Liver (tissue), 9 donors: Measurements from ENCODE around the gene C4orf17. TPM values are rescaled to one million over a fixed set of nuclear protein-coding genes. Genes with fewer than 3 reads are reported as not detected.

Source experiments
- DNase-seq: peaks from one replicate; pipeline ENCODE4 v3.0.0-alpha.2; 2017; ENCODE audit warnings: low spot score
- H3K27ac ChIP-seq, 2 donors: one replicate each; pipeline ENCODE4 v1.7.0; 2013; ENCODE audit warnings: inconsistent platforms in 2 of 2, low read length in 2 of 2, control low read depth in 1 of 2, low read depth in 1 of 2, mild to moderate bottlenecking in 1 of 2
- H3K27me3 ChIP-seq, 4 donors: one replicate each; pipeline versions ENCODE4 v1.6.1 to v1.7.0; 2013; ENCODE audit warnings: low read length in 3 of 4, inconsistent platforms in 1 of 4, mild to moderate bottlenecking in 1 of 4, moderate library complexity in 1 of 4; ENCODE audit not compliant: control insufficient read depth in 4 of 4, insufficient read depth in 4 of 4
- H3K36me3 ChIP-seq, 4 donors: one replicate each; pipeline versions ENCODE4 v1.6.1 to v1.7.0; 2013; ENCODE audit warnings: low read length in 3 of 4, mild to moderate bottlenecking in 3 of 4, low read depth in 1 of 4, moderate library complexity in 1 of 4; ENCODE audit not compliant: control insufficient read depth in 4 of 4, insufficient read depth in 3 of 4
- H3K4me1 ChIP-seq, 4 donors: one replicate each; pipeline versions ENCODE4 v1.6.1 to v1.7.0; 2013; ENCODE audit warnings: low read length in 3 of 4, mild to moderate bottlenecking in 3 of 4, moderate library complexity in 1 of 4; ENCODE audit not compliant: control insufficient read depth in 4 of 4, insufficient read depth in 4 of 4
- H3K4me3 ChIP-seq, 3 donors: one replicate each; pipeline versions ENCODE4 v1.6.1 to v1.7.0; 2013; ENCODE audit warnings: low read length in 3 of 3, control low read depth in 1 of 3, low read depth in 1 of 3, mild to moderate bottlenecking in 1 of 3
- H3K9ac ChIP-seq, 2 donors: one replicate each; pipeline ENCODE4 v1.7.0; 2013; ENCODE audit warnings: low read length in 2 of 2, mild to moderate bottlenecking in 2 of 2, moderate library complexity in 2 of 2, control low read depth in 1 of 2, low read depth in 1 of 2
- H3K9me3 ChIP-seq, 4 donors: one replicate each; pipeline versions ENCODE4 v1.6.1 to v1.7.0; 2013; ENCODE audit warnings: low read length in 3 of 4; ENCODE audit not compliant: control insufficient read depth in 4 of 4
- EGR1 ChIP-seq, 2 donors: IDR thresholded peaks; 2 replicates each; pipeline ENCODE4 v1.6.1; 2016 to 2018; ENCODE audit warnings: antibody characterized with exemption in 2 of 2, low read depth in 2 of 2
- FOXA1 ChIP-seq: IDR thresholded peaks from 2 replicates; pipeline ENCODE4 v1.6.1; 2016; ENCODE audit warnings: antibody characterized with exemption
- HNF4A ChIP-seq, 2 donors: conservative IDR thresholded peaks; 2 replicates each; pipeline ENCODE4 v1.6.1; 2016; ENCODE audit warnings: antibody characterized with exemption in 2 of 2, mild to moderate bottlenecking in 2 of 2
- NR2F2 ChIP-seq: IDR thresholded peaks from 2 replicates; pipeline ENCODE4 v1.6.1; 2016; ENCODE audit warnings: antibody characterized with exemption
- RXRA ChIP-seq, 2 donors: IDR thresholded peaks; 2 replicates each; pipeline ENCODE4 v1.6.1; 2017 to 2018; ENCODE audit warnings: antibody characterized with exemption in 2 of 2, mild to moderate bottlenecking in 1 of 2
- SP1 ChIP-seq: IDR thresholded peaks from 2 replicates; pipeline ENCODE4 v1.6.1; 2018; ENCODE audit warnings: antibody characterized with exemption, mild to moderate bottlenecking
- TAF1 ChIP-seq: conservative IDR thresholded peaks from 2 replicates; pipeline ENCODE4 v1.6.1; 2016; ENCODE audit warnings: antibody characterized with exemption, mild to moderate bottlenecking
- YY1 ChIP-seq: IDR thresholded peaks from 2 replicates; pipeline ENCODE4 v1.6.1; 2016; ENCODE audit warnings: antibody characterized with exemption, mild to moderate bottlenecking
- polyA plus RNA-seq, 2 donors: library from polyadenylated mRNA; stranded (reverse) in 1 of 2; unstranded in 1 of 2; fragments of 200-250 nt in 1 of 2; fragments of >200 nt in 1 of 2; fragmentation: Nextera tagmentation in 1 of 2; extraction: Ambion mirVana in 1 of 2; gene quantifications; one replicate each; pipeline versions ENCODE4 v1.2.1 to v1.2.3, GENCODE V29; 2013 to 2015
- total RNA-seq, 2 donors: library from RNA; depleted of rRNA; stranded (reverse); fragments of >200 nt; gene quantifications; one replicate each; pipeline ENCODE4 v1.2.3, GENCODE V29; 2014
- TF ChIP-seq, protein P1 (sequence below): IDR thresholded peaks from 2 replicates; pipeline ENCODE4 v1.6.1; 2016; ENCODE audit warnings: antibody characterized with exemption, mild to moderate bottlenecking
- TF ChIP-seq, protein P2 (sequence below): fragments of 150-350 bp; IDR thresholded peaks from 2 replicates; pipeline ENCODE4 v1.5.1; 2017; ENCODE audit warnings: improper control_type of control experiment, low read depth, low read length; ENCODE audit not compliant: missing input control
- TF ChIP-seq, protein P3 (sequence below): IDR thresholded peaks from 2 replicates; pipeline ENCODE4 v1.6.1; 2016; ENCODE audit warnings: antibody characterized with exemption
- TF ChIP-seq, protein P4 (sequence below): IDR thresholded peaks from 2 replicates; pipeline ENCODE4 v1.6.1; 2016; ENCODE audit warnings: antibody characterized with exemption
- TF ChIP-seq, protein P5 (sequence below): IDR thresholded peaks from 2 replicates; pipeline ENCODE4 v1.6.1; 2016; ENCODE audit warnings: antibody characterized with exemption
- donor health status: healthy.
- donor health status: healthy.
- donor health status: healthy.
- donor health status: healthy.
- donor health status: healthy.

C4orf17 gene
- total and polyA plus RNA-seq, 4 donors: not detected

DNA sequence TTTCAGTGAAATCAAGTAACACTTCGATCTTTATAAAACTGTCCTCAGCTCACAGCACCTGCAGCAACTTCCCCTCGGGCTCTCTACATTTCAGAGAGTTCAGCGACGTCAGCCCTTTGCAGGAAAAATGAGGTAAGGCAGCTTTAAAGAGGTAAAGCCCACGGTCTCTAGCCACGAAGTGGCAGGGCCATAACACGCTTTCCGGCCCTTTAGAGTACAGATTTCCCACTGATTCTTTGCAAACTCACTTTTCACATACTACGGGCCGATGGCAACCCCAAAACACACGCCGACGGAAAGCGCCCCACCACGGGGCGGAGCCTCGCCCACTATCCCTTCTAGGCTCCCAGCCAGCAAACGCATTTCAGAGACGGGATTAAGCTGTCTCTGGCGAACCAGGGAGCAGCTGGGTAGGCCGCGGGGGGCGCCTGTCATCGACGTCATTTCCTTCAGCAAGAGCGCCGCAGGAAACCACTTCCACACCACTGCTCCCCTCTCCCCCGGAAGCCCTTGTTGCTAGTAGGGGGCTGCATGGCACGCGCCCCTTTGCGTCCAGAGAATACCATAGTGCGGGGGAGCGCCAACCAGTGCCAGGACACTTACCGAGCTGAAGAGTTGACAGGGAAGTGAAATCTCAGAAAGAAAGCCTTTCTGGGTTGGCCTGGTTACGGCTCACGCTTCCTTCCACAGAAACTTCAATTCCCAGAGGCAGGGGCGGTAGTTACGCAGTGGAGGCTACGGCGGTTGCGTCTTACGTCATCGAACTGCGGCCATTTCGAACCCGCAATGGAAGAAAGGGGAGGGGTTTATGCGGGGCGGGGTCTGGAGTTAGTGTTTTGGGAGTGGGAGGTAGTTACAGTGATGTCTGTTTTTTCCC is 52.7 kb downstream of the C4orf17 start, which contains the start of gene TRMT10A (continued):
- TF ChIP-seq EGR1 (IDR thresholded peaks at IDR 0.05; ENCODE audit: low read depth in 2 of 2) (peak; percentile 77 to 86), HNF4A (conservative IDR thresholded peaks at IDR 0.05) (peak; percentile 25 to 44), FOXA1 (peak; percentile 44)

DNA sequence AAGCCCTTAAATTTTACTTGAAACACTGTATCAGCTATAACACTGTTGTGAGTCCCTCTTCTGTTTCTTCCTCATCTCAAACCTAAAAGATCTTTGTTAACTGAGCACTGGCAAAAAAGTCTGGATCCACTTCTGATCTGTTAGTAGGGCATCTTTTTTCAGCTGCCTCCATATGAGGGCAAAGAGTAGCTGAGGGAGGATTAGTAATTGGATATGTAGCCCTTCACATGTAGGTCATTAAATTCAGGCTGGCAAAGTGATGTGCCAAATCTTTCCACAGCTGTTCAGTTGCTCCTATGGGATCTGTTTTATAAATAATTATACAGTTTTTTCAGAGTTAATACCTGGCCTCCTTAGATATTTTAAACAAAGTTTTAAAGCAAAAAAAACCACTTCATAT is 54.1 kb downstream of the C4orf17 start:
- Histone ChIP-seq H3K36me3 (no peaks in the 10 kb centered on the region), H3K27me3 (no peaks in the 10 kb centered on the region), H3K9me3 (no peaks in the 10 kb centered on the region), H3K27ac (no peak overlapping the region), H3K4me3 (no peak overlapping the region), H3K4me1 (peaks cover 0 to 5% (median 2%) of the 10 kb centered on the region in 4 donors), H3K9ac (peak overlapping the region in 1 of 2 donors; percentile 30)
- no peak for TF ChIP-seq YY1
- TF ChIP-seq HNF4A (conservative IDR thresholded peaks at IDR 0.05): no peak
- TF ChIP-seq, protein P1, sequence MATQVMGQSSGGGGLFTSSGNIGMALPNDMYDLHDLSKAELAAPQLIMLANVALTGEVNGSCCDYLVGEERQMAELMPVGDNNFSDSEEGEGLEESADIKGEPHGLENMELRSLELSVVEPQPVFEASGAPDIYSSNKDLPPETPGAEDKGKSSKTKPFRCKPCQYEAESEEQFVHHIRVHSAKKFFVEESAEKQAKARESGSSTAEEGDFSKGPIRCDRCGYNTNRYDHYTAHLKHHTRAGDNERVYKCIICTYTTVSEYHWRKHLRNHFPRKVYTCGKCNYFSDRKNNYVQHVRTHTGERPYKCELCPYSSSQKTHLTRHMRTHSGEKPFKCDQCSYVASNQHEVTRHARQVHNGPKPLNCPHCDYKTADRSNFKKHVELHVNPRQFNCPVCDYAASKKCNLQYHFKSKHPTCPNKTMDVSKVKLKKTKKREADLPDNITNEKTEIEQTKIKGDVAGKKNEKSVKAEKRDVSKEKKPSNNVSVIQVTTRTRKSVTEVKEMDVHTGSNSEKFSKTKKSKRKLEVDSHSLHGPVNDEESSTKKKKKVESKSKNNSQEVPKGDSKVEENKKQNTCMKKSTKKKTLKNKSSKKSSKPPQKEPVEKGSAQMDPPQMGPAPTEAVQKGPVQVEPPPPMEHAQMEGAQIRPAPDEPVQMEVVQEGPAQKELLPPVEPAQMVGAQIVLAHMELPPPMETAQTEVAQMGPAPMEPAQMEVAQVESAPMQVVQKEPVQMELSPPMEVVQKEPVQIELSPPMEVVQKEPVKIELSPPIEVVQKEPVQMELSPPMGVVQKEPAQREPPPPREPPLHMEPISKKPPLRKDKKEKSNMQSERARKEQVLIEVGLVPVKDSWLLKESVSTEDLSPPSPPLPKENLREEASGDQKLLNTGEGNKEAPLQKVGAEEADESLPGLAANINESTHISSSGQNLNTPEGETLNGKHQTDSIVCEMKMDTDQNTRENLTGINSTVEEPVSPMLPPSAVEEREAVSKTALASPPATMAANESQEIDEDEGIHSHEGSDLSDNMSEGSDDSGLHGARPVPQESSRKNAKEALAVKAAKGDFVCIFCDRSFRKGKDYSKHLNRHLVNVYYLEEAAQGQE: no peak
- no peak for TF ChIP-seq EGR1 (IDR thresholded peaks at IDR 0.05; ENCODE audit: low read depth in 2 of 2)
- TF ChIP-seq, protein P2, sequence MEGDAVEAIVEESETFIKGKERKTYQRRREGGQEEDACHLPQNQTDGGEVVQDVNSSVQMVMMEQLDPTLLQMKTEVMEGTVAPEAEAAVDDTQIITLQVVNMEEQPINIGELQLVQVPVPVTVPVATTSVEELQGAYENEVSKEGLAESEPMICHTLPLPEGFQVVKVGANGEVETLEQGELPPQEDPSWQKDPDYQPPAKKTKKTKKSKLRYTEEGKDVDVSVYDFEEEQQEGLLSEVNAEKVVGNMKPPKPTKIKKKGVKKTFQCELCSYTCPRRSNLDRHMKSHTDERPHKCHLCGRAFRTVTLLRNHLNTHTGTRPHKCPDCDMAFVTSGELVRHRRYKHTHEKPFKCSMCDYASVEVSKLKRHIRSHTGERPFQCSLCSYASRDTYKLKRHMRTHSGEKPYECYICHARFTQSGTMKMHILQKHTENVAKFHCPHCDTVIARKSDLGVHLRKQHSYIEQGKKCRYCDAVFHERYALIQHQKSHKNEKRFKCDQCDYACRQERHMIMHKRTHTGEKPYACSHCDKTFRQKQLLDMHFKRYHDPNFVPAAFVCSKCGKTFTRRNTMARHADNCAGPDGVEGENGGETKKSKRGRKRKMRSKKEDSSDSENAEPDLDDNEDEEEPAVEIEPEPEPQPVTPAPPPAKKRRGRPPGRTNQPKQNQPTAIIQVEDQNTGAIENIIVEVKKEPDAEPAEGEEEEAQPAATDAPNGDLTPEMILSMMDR: no peak
- TF ChIP-seq, protein P3, sequence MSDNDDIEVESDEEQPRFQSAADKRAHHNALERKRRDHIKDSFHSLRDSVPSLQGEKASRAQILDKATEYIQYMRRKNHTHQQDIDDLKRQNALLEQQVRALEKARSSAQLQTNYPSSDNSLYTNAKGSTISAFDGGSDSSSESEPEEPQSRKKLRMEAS: no peak
- no peak for TF ChIP-seq TAF1
- no peak for TF ChIP-seq RXRA (IDR thresholded peaks at IDR 0.05)
- TF ChIP-seq FOXA1: no peak
- TF ChIP-seq, protein P4, sequence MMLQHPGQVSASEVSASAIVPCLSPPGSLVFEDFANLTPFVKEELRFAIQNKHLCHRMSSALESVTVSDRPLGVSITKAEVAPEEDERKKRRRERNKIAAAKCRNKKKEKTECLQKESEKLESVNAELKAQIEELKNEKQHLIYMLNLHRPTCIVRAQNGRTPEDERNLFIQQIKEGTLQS: no peak
- TF ChIP-seq, protein P5, sequence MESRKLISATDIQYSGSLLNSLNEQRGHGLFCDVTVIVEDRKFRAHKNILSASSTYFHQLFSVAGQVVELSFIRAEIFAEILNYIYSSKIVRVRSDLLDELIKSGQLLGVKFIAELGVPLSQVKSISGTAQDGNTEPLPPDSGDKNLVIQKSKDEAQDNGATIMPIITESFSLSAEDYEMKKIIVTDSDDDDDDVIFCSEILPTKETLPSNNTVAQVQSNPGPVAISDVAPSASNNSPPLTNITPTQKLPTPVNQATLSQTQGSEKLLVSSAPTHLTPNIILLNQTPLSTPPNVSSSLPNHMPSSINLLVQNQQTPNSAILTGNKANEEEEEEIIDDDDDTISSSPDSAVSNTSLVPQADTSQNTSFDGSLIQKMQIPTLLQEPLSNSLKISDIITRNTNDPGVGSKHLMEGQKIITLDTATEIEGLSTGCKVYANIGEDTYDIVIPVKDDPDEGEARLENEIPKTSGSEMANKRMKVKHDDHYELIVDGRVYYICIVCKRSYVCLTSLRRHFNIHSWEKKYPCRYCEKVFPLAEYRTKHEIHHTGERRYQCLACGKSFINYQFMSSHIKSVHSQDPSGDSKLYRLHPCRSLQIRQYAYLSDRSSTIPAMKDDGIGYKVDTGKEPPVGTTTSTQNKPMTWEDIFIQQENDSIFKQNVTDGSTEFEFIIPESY: no peak
- TF ChIP-seq SP1: no peak
- TF ChIP-seq NR2F2: no peak
- DNase-seq: no peak
